HG02870 (cell line): ENCODE measurements around the gene NCMAP.
"Not testable (repeated sequence)": the region's sequence is repeated elsewhere in the genome, so short reads cannot be mapped to it uniquely, and the experiment has no call there.

Experiments
- ATAC-seq: cut with Tn5 transposase; IDR thresholded peaks from one replicate; pipeline ENCODE4 v1.9.1; 2021; ENCODE audit warnings: mild to moderate bottlenecking, moderate library complexity; ENCODE audit not compliant: unreplicated experiment

NCMAP gene

GRCh38 chr1:24541711-24542346 lies 14.1 kb upstream of the NCMAP start:
- no peak for ATAC-seq

GRCh38 chr1:24544239-24544638 lies 11.6 kb upstream of the NCMAP start:
- no peak for ATAC-seq

GRCh38 chr1:24545662-24546061 lies 10.2 kb upstream of the NCMAP start:
- ATAC-seq: no peak

- ATAC-seq: no peak
These were observed 8.7 kb upstream of the NCMAP start for GRCh38 chr1:24547195-24547594.

- no peak for ATAC-seq
These were observed 7.8 kb upstream of the NCMAP start for GRCh38 chr1:24548070-24548469.

- ATAC-seq: not testable (repeated sequence)
These were observed 6.7 kb upstream of the NCMAP start for GRCh38 chr1:24549210-24549609.

GRCh38 chr1:24551290-24551959 lies 4.5 kb upstream of the NCMAP start:
- no peak for ATAC-seq

- ATAC-seq: no peak
These were observed 3.8 kb upstream of the NCMAP start for GRCh38 chr1:24551960-24552571.

- no peak for ATAC-seq
These were observed 2.0 kb upstream of the NCMAP start for GRCh38 chr1:24553931-24554330.

- ATAC-seq: no peak
These were observed 1.2 kb upstream of the NCMAP start for GRCh38 chr1:24554714-24555113.

- no peak for ATAC-seq
These were observed 518 bp downstream of the NCMAP start for GRCh38 chr1:24556414-24556795.

- ATAC-seq: no peak
These were observed 1.3 kb downstream of the NCMAP start for GRCh38 chr1:24557220-24557619.

- no peak for ATAC-seq
These were observed 1.8 kb downstream of the NCMAP start for GRCh38 chr1:24557711-24558131.

- ATAC-seq: no peak
These were observed 2.6 kb downstream of the NCMAP start for GRCh38 chr1:24558455-24558854.

GRCh38 chr1:24558902-24559791 lies 3.3 kb downstream of the NCMAP start:
- no peak for ATAC-seq

- ATAC-seq: no peak
These were observed 4.5 kb downstream of the NCMAP start for GRCh38 chr1:24560361-24560760.

- ATAC-seq: no peak
These were observed 6.7 kb downstream of the NCMAP start for GRCh38 chr1:24562625-24563024.

GRCh38 chr1:24564695-24565094 lies 8.8 kb downstream of the NCMAP start:
- ATAC-seq: no peak

- no peak for ATAC-seq
These were observed 10.5 kb downstream of the NCMAP start for GRCh38 chr1:24566236-24566867.

- ATAC-seq: no peak
These were observed 12.0 kb downstream of the NCMAP start for GRCh38 chr1:24567792-24568388.
